Vein endothelial cell (primary cell): ENCODE results near the gene CWC15. TPM values are rescaled to one million over a fixed set of nuclear protein-coding genes. Genes with fewer than 3 reads are reported as not detected.

Experiments used
- total RNA-seq: library from RNA; depleted of rRNA; stranded (reverse); fragments of >200 nt; gene quantifications from 2 replicates; pipeline ENCODE4 v1.2.3, GENCODE V29; 2012

Gene CWC15
- total RNA-seq, result 36.6 and 43.3 TPM in 2 replicates

DNA sequence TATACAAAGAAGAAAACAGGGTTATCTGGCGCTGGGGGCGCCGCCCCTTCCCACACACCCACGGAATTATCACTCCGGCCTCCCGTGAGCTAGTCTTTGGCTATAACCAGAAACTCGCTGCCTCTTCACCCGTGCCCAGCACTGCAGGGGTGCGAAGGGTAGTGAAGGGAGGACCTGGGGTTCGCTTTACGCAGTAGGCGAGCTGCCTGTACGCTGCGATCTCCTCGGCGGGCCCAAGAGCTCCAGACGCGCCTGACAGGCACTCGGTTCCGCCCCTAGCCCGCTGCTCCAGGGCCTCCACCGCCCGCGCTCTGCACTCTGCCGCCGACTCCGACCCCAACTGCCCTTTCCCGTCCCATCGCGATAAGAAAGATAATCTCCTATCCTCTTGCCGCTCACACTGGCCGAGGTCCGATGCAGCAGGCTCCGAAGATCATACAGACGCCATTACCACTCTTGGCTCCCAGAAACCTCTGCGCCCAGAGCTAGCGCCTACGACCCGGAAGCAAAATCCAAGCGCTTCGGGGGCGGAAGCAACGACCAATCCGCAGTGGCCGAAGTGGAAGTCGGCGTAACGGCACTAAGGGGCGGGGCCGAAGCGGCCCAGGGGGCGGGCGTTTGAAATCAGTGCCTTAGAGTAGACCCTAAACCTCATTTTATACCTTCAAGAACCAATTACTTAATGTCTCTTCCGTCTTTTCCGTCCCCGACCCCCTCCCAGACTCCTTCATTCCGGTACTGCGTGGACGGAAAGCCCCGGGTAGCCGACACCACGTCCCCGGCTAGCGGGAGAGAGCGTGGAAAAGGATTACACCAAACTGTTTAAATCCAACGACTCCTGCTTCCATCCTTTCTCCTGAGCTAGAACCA is at the start of gene CWC15, which contains the start of gene KDM4D:
Gene CWC15, minus strand, starts transcription at position 458 of the 870 bp plus-strand sequence. CDS start 1,371 bp downstream, outside the sequence.
Gene KDM4D, plus strand, starts transcription at position 611 of the 870 bp plus-strand sequence. CDS start 23,664 bp downstream, outside the sequence.

Other genes with a start within 250 kb of the CWC15 start
- gene AMOTL1, start 205.2 kb downstream of the CWC15 start, total RNA-seq, result 40.2 and 44.4 TPM in 2 replicates
- gene KDM4D, start 153 bp upstream of the CWC15 start, total RNA-seq, result 1.1 and 1.3 TPM in 2 replicates
- not detected in 2 replicates for gene KDM4E, start 51.7 kb upstream of the CWC15 start, total RNA-seq
- not detected in 2 replicates for gene KDM4F, start 75.9 kb upstream of the CWC15 start, total RNA-seq
- 22.2 and 31.0 TPM in 2 replicates for gene SRSF8, start 93.4 kb upstream of the CWC15 start, total RNA-seq
- 29.7 and 31.7 TPM in 2 replicates for gene ENDOD1, start 116.3 kb upstream of the CWC15 start, total RNA-seq